LoVo (cell line): ENCODE results near the gene OVCH1.

Source experiments
- DNase-seq: peaks from one replicate; pipeline ENCODE4 v3.0.0-alpha.2; 2016; ENCODE audit warnings: low spot score

The OVCH1 gene, protein sequence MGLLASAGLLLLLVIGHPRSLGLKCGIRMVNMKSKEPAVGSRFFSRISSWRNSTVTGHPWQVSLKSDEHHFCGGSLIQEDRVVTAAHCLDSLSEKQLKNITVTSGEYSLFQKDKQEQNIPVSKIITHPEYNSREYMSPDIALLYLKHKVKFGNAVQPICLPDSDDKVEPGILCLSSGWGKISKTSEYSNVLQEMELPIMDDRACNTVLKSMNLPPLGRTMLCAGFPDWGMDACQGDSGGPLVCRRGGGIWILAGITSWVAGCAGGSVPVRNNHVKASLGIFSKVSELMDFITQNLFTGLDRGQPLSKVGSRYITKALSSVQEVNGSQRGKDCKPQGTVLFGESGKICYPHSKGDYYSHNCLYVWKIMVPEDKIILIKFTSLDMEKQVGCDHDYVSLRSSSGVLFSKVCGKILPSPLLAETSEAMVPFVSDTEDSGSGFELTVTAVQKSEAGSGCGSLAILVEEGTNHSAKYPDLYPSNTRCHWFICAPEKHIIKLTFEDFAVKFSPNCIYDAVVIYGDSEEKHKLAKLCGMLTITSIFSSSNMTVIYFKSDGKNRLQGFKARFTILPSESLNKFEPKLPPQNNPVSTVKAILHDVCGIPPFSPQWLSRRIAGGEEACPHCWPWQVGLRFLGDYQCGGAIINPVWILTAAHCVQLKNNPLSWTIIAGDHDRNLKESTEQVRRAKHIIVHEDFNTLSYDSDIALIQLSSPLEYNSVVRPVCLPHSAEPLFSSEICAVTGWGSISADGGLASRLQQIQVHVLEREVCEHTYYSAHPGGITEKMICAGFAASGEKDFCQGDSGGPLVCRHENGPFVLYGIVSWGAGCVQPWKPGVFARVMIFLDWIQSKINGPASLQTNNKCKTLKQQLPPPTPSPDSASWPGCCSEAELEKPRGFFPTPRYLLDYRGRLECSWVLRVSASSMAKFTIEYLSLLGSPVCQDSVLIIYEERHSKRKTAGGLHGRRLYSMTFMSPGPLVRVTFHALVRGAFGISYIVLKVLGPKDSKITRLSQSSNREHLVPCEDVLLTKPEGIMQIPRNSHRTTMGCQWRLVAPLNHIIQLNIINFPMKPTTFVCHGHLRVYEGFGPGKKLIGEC

DNA sequence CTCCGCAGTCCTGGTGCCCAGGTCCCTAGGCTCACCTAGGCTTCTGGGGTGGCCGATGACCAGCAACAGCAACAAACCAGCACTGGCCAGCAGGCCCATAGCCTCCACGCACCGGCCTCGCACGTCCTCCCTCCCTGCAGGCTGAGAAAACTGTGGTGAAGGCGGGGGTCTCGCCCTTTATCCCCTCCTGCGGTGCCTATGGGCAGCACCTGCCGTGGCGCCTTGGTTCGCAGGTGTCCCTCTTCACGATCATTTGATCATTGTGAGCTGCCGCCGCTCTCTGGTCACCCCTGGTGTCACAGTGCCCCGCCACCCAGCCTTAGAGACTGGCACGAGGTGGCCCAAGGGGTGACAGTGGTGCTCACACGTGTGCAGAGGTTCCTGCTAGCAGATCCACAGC, at the start of gene OVCH1:
Gene OVCH1, minus strand, starts transcription at position 99 of the 400 bp plus-strand sequence. Its CDS starts 0 bp downstream, at position 99.
- no peak for DNase-seq

DNA sequence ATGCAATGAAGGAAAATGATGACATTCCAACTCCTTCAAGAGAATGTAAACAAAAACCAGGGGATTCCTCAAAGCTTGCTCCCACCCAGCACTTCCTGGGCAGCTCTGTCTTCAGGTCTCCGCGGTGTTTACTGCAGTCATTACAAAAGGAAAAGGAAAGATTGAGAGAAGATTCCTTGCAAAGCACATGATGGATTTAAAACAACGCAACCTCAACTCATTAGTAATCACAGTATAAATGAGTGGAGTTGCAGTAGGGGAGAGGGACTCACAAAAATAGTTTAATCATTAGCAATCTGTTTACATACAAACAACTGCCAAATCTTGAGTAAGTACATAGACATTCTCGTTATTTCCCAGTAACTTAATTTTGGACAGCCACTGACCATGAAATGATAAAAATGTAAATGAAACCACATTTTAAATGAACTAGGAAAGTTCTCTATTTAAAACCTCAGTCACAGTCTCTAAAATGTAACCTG, 49.7 kb upstream of the OVCH1 start:
- DNase-seq = no peak

DNA sequence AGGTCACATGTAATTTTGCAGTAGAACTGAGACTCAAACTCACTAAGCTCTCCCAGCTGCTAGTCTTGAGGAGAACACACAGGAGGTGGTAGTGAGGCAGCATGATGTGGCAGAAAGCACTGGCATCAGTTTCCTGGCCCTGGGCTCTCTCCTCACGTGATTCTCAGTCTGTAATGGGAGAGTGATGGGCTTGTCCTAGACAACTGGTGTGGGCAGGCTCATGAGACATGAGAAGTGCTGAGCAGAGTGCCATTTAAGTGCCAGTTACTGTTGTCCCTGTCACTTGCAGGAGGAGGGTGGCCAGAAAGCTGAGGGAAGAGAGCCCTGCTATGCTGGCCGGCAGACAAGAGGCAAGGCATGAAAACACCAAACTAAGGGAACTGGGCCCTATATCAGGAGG, 48.5 kb upstream of the OVCH1 start:
- no peak for DNase-seq

DNA sequence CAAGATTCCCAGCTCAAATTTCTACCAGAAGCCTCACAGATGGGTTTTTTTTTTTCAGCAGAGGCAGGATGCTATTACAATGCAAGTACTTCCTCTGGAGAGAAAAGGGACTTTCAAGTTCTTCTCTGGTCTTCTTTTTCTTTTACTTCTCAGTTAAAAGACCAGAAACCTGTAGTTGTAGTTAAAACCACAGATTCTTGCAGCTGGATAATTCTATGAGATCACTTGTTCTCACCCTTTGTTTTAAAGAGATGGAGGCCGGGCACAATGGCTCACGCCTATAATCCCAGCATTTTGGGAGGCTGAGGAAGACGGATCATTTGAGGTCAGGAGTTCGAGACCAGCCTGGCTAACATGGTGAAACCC, 47.6 kb upstream of the OVCH1 start:
- no peak for DNase-seq

DNA sequence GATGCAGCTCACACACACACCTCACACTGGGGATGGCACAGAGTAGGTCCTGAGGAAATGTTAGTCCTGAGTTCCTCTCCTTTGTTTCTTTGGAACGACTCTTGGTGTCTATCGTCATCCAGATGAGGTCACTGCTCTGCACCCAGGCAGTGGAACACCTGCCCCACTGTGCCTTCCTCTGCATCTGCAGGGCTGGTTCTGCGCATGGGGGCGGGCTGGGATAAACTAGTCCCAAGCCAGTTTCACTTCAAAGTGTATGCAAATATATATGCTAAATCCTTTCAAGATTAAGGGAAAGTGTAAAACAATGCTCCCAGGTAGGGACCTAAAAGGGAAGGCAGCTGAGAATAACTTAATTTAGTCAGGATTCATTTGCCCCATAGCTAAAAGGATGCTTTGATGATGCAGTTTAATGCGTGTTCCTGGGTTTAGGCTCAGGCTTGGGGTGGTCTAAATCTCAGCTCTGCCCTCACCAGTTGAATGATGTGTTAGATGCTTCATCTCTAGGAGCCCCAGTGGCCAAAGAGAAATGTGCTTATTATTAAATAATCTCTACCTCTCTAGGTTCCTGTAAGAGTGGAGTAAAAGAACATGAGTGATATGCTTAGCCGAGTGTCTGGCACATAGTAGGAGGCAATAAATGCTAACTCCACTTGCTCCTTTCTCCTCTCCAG, 47.1 kb upstream of the OVCH1 start:
- DNase-seq = no peak

DNA sequence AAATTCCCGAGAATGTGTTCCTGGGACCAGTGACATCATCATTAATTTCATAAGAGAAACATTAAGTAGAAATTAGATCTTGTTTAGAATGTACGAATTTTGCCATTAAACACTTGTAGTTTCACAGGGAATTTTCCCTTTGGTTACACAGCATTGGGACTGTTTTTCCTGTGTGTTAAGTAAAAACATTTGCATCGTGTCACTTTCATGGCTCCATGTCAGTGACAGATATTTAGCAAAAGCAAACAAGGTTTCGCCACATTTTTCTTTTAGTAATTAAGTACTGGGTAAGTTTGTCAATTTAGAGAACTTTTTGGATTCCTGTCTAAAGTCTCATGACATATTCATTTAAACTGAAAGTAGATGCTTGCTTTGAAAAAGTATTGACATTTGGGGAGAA, 45.5 kb upstream of the OVCH1 start:
- DNase-seq = no peak

DNA sequence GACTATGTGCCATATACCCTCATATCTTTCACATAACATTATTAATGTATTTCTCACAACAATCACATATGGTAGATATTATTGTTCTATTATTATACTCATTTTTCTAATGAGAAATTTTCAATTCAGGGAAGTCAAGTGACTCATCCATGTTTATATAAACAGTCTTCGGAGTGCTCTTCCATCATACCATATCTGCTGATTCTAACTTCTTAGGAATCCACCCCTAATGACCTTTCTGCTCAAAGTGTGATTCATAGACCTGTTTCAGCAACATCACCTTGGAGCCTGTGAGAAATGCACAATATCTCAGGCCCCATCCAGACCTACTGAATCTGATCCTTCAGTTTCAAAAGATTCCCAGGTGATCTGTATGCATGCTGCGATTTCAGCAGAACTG, 39.8 kb upstream of the OVCH1 start:
- no peak for DNase-seq

DNA sequence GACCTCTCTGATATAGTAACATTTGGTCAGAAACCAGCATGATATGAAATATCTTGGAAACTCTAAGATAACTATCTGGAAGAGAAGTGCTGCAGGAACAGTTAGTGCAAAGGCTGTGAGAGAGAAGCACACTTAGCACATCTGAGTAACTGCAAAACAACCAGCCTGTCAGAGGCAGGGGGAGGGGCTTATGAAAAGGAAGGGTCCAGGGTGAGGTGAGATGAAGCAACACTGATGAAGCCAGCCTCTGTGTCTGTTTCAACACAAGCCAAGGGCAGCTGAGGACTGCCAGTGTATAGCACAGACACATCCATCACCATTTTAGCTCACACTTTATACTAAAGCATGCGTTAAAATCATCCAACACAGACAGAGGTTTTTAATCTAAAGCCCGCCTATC, 37.4 kb upstream of the OVCH1 start:
- no peak for DNase-seq

DNA sequence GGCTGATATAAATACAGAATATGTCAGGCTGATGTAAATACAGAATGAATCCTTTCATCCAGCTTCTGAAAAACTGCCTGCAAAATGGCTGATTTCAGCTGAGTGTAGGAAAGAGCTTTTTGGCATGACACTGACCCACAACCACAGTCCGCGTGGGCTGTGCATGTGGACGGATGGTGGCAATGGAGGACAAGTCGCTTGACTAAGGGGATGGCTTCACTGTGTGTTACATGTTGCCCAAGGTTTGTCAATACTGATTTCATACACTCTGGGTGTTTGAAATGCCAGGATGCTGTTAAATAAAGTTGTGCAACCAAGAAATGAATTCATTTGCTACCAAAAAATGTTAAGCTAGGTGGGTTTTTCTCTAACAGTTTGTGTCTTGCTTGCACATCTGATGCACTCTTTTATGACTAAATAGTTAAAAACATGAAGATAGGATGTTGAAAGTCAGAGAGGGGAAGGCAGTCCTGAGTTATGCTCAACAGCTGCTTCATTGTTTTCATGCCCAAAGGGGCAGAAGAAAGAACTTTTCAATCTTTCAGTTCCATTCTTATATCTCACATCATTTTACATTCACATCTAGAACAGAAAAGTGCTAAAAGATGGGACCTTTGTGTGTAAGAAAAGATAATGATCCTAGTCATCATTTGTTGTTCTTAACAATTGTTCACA, 36.5 kb upstream of the OVCH1 start:
- no peak for DNase-seq

DNA sequence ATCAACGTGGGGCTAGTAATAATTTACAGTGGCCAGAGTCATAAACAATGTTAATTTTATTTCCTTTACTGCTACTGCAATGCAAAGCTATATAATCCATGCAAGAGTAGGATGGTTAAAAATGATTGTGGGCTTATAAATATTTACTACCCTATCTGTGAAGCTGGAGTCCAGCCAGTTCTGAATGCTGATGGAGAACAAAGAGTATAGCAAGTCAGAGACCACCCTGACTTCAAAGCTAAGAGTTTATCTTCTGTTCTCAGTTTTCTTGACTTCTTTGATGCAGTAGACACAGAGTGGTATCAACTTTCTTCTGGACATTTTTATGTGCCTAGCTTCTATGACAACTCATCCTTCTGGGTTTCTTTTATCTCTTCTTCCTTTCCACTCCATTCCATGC, 34.0 kb upstream of the OVCH1 start:
- no peak for DNase-seq

DNA sequence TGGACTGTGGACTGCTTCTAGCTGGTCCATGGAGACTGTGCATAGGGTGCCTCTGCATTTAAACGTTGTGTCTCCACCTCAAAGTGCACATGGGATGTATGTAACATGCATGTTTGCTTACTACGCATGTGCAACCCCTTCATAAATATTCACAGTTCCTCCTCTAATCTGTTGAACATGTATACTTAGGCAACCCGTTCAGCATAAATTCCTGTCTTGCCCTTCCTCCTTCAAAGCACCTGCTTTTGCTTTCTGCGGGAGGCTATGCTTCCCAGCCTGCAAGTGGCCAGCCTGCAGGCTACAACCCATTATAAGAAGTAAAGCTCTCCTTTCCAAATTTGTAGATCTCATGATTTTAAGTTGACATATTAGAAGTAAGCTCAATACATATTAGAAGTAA, 33.0 kb upstream of the OVCH1 start:
- no peak for DNase-seq

DNA sequence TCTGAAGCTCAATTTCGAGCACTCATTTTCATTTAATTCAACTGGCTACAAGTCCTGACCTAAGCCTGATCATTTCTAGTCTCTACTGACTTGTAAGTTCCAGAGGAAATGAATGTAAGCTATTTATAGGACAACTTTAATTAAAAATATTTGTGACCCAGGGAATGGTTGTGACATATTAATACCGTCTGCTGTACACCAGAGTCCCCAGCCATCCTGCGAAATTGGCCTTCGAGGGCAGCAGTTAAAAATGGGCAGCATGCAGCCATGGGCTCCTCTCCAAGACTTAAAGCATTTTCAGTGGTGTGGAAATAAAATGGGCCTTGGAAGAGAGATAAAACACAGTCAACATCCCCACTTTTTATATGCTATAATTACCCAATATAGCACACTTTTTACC, 30.7 kb upstream of the OVCH1 start:
- DNase-seq = no peak

DNA sequence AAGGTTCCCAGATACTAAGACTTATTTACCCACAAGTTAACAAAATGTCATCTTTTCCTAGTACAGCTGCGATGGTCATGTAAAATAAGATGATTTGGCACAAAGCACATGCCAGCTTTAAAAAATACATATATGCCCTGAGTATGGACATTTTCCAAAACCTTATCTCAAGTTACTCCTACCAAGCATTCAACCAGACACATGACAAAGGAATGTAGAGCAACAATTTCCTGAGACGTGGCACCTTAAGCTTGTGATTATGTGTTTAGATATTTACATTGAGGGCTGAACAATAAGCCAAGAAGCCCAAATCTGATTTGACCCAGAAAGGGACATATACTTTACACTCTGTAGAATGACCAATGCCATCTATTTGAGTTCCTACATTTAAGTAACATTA, 24.5 kb upstream of the OVCH1 start:
- DNase-seq = no peak

DNA sequence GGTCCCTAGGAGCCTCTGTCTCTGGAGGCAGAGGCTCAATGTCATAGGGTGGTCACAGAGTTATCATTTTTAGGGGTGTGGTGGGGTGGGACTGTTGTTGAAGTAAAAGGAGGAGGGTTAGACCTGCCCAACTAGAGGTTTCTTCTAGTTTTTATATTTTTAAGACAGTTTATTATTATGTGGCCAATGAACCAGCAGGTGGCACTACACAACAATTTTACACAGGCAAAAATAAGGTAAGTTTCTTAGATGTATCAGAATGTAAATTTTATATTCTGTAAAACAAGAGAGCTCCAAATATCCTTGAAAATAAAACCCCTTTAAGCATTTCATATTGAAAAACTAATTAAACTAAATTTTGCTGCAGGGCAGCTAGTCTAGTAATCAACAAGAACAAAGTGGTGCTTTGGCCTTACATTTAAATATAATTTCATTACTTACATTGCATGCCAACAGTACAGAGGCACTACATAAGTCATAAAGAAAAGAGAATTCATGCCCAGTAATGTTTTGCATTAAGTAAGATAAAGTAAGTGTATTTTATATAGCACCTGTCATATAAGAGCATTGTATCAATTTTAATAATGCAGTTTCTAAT, 22.2 kb upstream of the OVCH1 start:
- DNase-seq = peak; percentile 50

DNA sequence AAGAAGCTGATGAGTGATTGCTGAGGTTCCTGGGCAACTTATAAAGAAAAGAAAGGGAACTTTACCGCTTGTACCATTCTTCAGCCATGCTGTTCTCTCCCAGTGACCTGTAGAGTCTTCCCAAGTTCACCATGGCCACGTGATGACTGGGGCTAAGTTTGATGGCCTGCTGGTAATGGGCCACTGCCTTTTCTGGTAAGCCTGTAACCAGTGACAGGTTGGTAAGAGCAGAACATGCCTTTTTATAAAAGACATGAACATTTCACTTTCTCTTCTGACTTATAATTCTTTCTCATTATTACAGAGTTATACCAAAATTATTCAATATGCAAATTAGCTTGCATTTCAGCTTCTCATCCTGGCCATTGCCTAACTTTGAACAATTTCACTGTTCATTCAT, 20.9 kb upstream of the OVCH1 start:
- no peak for DNase-seq

DNA sequence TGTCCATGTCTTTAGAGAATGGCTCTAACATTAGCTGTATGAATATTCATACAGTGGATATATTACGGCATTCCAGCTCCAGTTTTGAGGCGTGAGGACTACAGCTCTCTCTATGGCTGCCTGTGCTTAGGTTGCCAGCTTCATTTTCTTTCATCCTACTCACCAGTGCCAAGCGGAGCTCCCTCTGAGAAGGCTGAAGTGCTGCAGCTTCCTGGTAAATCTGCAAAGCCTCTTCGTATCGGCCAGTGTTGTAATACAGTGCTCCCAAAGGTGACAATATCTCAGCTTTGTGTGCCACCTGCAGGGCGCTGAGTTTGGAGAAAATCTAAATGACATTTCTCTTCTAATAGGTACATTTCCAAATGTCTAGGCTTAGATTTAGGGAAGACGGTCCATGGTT, 19.8 kb upstream of the OVCH1 start:
- no peak for DNase-seq

DNA sequence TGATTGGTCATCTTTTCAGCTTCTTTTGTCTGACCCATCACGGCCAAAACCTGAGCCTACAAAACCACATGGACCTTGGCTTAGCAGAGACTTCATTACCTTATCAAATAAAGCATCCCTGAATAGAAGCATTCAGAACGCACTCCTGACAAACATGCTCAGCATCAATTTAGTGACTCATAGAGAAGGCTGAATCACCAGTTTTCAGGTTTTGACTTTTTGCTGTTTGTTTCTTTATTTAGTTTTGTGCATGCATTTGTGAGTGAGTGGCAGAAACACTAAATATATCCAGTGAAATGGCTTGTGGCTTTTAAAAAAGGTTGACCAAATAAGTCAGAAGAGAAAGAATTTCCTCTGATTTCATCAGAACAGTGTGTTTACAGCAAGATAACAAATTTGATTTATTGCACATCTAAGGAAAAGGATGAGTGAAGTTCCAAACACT, 19.0 kb upstream of the OVCH1 start:
- DNase-seq = no peak

DNA sequence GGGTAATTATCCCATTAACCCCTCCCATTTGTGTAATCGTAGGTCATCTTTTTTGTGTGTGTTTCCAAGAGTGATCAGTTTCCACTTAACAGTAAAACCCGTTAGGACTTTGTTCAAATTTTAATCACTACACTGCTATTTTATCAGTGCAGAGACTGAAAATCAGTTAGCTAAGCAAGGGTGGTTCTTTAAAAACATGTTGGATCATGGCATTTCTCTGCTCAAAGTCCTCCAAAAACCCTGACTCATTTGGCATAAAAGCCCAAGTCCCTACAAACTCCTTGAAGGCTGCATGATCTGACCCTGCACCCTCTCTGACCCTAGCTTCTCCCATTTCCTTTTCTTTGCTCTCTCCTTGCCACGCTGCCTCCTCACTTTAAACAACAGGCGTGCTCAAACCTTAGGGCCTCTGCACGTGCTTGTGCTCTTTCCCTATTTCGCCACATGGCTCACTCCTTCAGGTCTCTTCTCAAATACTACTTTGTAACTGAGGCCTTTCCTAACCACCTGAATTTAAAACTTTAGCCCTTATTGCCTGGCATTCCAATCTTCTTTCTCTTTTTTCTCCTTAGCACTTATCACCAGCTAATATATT, 13.2 kb upstream of the OVCH1 start:
- no peak for DNase-seq

DNA sequence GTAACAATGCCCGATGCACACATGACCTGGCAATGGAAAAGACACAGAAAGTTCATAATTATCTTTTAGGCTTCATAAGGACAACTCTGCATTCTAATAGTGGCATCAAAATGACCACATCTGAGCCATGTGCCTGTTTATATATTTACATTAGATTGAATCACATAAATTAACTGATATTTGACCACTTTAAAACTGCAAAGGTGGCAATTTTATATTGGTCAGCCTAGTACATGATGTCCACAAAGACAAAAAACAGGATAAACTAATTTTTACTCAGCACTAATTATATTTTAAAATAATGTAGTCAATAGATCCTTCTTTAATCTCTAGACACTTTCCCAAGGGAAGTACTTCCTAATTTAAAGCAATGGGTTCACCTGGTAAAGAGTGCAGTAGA, 12.0 kb upstream of the OVCH1 start:
- no peak for DNase-seq

DNA sequence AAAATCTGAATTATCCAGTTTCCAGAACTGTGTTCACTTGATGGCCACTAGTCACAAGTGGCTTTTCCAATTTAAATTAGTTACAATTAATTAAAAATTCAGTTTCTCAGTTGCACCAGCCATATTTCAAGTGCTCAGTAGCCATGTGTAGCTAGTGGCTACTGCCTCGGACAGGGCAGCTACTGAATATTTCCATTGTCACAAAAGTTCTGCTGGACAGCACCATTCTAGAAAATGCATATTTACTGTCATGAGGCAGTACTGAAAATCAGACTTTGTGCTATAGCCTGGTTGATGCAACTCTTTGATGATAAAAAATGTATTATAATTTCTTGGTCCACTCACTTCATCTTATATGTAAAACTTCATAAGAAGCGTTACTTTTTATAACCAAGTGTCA, 11.5 kb upstream of the OVCH1 start:
- DNase-seq = no peak

DNA sequence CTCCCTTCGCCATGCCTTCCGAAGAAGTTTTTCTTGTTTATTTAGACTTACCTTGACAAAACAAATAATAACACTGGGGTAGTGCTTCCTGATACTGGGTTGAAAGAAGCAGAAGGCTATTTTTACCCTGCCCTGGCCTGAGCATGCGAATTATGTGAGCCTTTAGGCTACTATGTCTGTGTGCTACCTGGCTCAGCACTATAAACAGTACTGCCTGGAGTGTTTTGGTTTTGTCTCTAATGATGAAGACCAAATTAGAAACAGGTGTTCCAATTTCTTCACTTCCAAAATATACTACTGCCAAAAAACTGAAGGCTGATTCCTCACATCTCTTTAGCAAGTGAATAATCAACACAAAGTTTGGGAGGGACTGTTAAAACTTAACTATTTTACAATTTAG, 7.6 kb upstream of the OVCH1 start:
- DNase-seq = no peak
